ENCODE data around the gene F12.

DNA sequence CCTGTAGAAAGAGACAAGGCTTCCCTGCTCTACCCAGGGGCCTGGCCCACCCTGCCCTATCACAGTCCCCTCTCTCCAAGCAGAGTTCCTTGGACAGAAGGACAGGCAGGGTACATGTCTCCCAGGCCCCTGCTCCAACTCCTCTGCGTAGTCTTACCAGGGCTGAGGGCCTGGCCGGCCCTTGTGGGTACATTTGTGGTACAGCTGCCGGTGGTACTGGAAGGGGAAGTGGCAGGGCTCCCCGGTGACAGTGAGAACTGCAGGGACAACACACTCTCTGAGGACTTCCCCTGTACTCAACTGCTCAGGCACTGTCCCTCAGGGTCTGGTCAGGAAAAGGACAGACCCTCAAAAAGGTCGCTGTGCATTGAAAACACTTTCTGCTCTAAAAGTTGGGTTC is 3.6 kb downstream of the F12 start:
- TF ChIP-seq EZH2phosphoT487 (IDR thresholded peaks at IDR 0.05; ENCODE audit: insufficient read depth, low read depth): no peak
- no peak for TF ChIP-seq EZH2 (IDR thresholded peaks at IDR 0.05; ENCODE audit: insufficient read depth, poor library complexity, severe bottlenecking)

Data from GM23248 (cell line).